ENCODE results near the gene LGALS8.
"Not testable (repeated sequence)": the region's sequence is repeated elsewhere in the genome, so short reads cannot be mapped to it uniquely, and the experiment has no call there.

LGALS8 gene

GRCh38 chr1:236540813-236541465 lies 17.2 kb downstream of the LGALS8 start:
- DNase-seq (ENCODE audit: low read depth in 2 of 2) = no peak

DNA sequence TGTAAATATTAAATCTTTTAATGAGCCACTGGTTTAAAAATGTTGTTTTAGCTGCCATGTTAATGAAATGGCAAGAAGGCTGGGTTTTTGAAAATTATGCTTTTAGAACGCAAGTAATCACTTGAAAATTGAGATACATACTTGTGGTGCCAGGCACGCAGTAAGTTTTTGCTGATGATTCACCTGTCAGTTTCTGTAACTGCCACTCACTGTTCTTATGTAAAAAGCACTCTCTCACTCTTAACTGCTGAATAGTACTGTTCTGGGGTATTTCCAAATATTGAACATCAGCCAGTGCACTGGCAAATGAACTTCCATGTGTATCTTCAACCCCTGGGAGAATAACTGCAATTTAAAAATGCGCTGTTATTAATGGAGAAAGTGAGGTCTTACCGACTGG lies 17.9 kb downstream of the LGALS8 start:
- no peak for DNase-seq (ENCODE audit: low read depth in 2 of 2)

- no peak for DNase-seq (ENCODE audit: low read depth in 2 of 2)
Observed at GRCh38 chr1:236543065-236543669, 19.4 kb downstream of the LGALS8 start.

- DNase-seq (ENCODE audit: low read depth in 2 of 2) = no peak
Observed at GRCh38 chr1:236545621-236546169, 21.9 kb downstream of the LGALS8 start.

DNA sequence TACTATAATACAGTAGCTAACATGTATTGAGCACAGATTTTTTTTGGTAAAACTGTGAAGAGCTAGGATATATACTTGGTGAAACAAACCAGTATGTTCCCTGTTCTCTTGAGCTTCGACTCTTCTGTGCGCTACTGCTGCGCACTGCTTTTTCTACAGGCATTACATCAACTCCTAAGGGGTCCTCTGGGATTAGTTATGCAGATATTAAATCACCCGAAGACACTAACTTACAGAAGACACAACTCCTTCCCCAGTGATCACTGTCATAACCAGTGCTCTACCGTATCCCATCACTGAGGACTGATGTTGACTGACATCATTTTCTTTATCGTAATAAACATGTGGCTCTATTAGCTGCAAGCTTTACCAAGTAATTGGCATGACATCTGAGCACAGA lies 24.7 kb downstream of the LGALS8 start:
- DNase-seq (ENCODE audit: low read depth in 2 of 2) = no peak

- DNase-seq (ENCODE audit: low read depth in 2 of 2) = no peak
Observed at GRCh38 chr1:236550961-236551851, 27.4 kb downstream of the LGALS8 start.

DNA sequence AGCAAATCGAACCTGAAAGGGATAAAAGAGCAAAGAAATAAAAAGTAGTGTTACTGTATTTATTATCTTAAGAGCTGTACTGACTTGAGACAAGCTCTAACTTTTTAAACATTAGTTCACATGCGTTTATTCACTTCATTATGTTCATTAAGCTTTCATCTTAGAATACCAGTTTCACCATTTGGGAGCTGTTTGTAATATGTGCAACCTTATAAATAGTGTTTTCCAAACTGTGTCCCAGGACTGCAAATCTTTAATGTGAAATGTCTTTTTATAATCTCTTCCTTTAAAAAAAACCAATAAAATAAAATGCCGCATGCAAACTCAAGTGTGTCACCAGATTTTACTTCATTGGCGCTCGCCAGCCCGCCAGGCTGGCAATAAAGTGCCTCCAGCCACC lies 28.3 kb downstream of the LGALS8 start:
- no peak for DNase-seq (ENCODE audit: low read depth in 2 of 2)

DNA sequence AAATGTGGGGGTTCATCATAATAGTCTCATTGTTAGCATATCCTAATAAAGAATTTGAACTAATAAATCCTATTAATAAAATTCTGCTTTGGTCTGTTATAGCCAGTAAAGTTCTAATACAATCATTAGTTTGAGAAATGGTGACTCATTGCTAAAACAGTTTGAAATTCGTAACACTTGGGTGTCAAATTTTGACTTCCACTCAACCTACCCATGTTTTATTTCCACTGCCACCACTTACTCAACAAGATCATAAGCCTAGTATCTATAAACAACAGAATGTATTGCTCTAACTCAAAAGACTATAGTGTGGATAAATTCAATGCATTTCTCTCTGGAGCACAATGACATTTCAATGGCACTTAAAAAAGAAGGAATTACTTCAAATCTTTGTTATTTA lies 29.1 kb downstream of the LGALS8 start:
- no peak for DNase-seq (ENCODE audit: low read depth in 2 of 2)

DNA sequence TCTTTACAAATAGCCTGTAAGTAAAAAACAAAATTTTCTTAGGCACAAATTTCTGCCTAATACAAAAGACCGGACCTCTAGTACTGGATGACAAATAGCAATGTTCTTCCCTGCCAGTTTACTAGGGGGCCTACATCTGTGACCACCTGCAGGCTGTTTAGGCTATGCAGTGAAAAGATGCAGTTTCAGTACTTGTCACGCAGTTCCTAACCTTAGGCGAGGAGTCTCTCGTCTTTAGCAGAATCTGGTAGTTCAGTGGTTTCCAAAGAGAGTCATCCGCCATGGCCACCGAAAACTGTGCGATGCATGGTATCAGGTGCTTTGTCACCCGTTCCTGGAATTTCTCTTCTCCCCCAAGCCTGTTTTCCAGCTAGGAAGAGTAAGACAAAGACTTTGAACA lies 29.6 kb downstream of the LGALS8 start:
- no peak for DNase-seq (ENCODE audit: low read depth in 2 of 2)

- no peak for DNase-seq (ENCODE audit: low read depth in 2 of 2)
Observed at GRCh38 chr1:236556606-236557005, 32.8 kb downstream of the LGALS8 start.

- DNase-seq (ENCODE audit: low read depth in 2 of 2) = no peak
Observed at GRCh38 chr1:236558081-236558480, 34.3 kb downstream of the LGALS8 start.

- DNase-seq (ENCODE audit: low read depth in 2 of 2) = no peak
Observed at GRCh38 chr1:236558846-236559245, 35.1 kb downstream of the LGALS8 start.

- DNase-seq (ENCODE audit: low read depth in 2 of 2) = no peak
Observed at GRCh38 chr1:236560213-236560771, 36.5 kb downstream of the LGALS8 start.

DNA sequence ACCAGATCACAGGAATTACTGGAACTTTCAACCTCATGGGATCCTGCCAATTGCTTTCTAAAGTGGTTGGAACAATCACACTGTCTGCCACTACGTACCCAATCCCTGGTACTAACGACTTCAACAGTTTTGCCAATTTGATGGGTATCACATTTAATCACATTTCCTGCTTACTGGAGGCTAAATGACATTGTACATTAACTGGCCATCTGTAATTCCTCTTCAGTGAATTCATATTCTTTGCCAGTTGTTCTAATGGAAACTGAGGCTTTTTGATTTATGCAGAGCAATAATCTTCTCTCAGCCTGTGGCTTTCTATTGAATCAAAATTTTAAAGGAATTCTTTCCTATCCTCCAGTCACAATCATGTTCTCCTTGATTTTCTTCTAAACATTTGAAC lies 38.2 kb downstream of the LGALS8 start:
- no peak for DNase-seq (ENCODE audit: low read depth in 2 of 2)

DNA sequence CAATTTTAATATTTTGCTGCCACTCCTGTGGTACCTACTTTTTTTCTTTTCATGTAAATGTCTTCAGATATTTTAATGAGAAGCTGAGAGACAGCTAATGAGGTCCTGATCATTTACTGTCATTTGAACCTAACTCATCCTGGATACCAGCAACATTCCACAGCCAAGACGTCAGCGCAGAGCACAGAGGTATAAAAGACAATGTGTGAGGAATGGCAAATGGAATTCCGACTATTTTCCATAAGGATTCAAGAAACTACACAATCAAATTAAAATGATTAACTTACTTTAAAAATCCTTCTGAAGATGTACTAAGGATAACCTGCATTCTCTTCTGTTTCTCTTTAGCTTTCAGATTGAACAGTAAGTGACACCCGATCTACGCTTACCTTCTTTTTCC lies 41.7 kb downstream of the LGALS8 start:
- no peak for DNase-seq (ENCODE audit: low read depth in 2 of 2)

- DNase-seq (ENCODE audit: low read depth in 2 of 2) = no peak
Observed at GRCh38 chr1:236568285-236568894, 44.6 kb downstream of the LGALS8 start.

DNA sequence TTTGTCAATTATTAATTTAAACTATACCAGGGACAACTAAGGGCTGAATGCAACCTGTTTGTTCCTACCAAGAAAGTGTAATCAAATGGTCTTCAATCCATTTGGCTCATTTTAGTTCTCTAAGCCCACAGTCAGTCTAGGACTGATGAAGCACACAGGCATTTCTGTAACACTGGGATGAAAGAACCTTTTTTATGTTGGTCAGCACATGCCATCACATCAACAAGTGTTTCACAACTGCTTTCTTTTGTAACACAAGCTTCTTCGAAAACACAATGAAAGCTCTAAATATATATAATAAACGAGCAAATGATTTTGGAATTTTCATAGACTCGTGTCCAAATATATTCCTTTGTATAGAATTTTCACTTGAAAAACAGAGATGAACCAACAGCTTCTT lies 51.7 kb downstream of the LGALS8 start:
- DNase-seq (ENCODE audit: low read depth in 2 of 2) = no peak

DNA sequence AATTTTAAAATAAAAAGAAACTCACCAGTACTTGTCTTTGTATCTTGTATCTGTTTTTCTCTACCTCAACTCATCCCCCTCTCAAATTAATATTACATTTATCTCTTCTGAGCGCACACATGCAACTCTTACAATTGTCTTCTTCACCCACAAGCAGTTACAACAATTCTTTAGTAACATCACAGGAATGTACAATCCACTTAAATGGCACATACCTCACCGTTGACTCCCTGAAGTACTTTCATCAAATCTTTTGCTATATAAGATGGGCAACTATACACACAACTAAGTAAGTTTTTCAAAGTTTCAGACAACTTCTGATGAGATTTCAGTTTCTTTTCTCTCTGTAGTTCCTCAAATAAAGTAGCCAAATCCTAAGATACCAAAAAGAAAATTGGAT lies 52.2 kb downstream of the LGALS8 start:
- DNase-seq (ENCODE audit: low read depth in 2 of 2) = no peak

DNA sequence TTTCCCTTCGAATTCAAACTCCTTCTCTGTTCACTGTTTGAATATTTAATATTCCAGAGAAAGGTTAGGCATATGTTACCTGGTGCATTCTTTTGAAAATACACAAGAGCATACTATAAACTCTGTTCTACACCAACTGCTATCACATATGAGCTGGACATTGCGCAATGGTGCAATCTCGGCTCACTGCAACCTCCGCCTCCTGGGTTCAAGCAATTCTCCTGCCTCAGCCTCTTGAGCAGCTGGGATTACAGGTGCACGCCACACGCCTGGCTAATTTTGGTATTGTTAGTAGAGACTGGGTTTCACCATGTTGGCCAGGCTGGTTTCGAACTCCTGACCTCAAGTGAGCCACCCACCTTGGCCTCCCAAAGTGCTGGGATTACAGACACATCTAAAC lies 53.3 kb downstream of the LGALS8 start:
- not testable (repeated sequence) for DNase-seq (ENCODE audit: low read depth in 2 of 2)

DNA sequence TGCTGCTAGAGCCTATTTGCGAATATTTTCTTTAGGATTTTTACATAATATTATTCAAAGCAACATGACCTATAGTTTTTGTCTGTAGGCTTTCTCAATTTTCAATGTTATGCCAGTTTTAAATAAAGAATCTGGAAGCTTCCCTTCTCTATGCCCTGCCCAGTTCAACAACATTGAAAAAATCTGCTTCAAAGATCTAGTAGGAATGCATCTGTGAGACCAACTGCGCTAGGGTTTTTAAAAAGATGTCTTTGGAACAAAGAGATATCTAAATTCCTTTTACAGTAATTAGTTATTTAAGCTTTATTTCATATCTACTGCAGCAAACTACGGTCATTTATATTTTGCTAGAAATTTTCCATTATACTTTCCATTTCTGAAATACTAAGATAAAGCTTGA lies 54.9 kb downstream of the LGALS8 start:
- no peak for DNase-seq (ENCODE audit: low read depth in 2 of 2)

DNA sequence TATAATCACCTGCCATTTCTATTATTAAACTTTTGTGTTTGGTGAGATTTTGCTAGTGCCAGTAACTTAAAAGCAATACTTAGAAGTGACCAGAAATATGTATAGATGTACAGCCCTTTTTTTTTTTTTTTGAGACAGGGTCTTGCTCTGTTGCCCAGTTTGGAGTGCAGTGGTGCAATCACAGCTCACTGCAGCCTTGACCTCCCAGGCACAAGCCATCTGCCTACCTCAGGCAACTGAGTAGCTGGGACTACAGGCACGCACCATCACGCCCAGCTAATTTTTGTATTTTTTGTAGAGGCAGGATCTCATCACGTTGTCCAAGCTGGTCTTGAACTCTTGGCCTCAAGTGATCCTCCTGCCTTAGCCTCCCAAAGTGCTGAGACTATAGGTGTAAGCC lies 56.6 kb downstream of the LGALS8 start:
- DNase-seq (ENCODE audit: low read depth in 2 of 2) = not testable (repeated sequence)

GRCh38 chr1:236581528-236581927 lies 57.7 kb downstream of the LGALS8 start:
- no peak for DNase-seq (ENCODE audit: low read depth in 2 of 2)
